ENCODE data around the gene CAMKK1.

The CAMKK1 gene

DNA sequence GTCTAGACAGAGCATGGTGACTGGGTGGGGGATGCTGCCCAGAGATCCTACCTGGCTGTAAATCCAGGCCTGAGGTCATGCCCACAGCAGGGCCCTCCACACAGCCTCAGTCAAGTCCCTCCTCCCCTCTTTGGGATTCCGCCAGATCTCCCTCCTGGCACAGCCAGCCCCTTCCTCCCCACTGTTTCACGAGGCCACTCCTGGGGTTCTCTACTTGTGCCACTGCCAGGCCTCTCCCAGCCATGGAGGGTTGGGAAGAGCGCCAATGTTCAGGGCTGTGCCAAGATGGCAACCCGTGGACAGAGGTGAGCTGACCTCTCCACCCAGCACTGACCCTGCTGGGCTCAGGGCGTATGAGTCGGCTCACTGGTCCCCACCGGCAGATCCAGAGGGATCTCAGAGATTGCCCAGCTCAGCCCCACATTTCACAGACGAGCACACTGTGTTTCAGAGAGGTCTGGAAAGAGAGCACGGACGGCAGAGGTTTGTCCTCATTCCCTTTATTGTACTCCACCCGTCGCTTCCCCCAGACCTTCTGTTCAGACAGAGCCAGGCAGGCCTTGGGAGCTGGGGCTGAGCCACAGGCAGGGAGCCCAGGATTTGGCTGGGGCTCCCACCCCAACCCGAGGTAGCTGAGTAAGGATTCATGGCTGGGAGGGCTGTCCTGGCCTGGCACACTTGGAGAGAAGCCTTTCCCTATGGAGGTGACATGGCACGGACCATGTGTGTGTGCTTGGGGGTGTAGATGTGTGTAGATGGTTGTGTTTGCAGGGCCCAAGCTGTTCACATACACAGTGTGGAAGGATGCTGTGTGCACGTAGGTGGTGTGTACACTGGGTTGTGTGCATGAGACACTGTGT is 3.5 kb upstream of the CAMKK1 start:
- DNase-seq (ENCODE audit: low read depth): no peak

GRCh38 chr17:3895354-3895753 is 2.5 kb upstream of the CAMKK1 start:
- DNase-seq (ENCODE audit: low read depth): no peak

DNA sequence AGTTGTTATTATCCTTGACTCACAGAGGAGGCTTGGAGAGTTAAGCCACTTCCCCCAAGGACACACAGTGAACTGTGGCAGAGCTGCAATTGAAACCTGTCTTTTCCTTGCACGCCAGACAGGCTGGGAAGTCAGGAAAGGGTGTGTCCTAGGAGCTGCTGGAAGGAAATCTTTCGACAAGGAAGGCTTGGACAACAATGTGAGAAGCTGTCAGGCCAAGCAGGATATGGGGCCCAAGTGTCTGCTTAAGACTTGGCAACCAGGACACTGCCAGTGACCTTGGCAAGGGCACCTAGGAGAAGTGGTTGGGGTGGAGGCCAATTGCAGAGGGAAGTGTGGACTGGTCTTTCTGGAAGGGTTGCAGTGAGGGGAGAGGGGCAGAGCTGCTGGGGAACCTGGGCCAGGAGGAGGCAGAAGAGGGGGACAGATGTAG is 2.1 kb upstream of the CAMKK1 start:
- DNase-seq (ENCODE audit: low read depth): no peak

DNA sequence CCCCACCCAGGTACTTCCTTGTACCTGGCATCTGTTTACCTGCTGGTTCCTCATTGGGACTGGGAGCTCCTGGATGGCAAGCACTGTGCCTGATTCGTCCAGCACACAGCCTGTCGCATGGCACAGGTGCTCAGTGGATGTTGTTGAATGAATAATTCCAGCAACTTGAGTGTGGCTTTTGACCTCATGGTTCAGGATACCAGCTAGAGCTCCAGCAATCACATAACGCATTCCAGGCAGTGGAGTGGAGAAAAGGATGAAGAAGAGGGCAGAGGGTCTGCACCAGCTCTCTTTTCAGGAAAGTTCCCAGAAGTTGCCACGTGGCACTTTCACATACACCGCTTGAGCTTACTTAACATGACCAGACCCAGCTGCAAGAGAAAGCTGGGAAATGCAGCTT is 1.3 kb upstream of the CAMKK1 start:
- DNase-seq (ENCODE audit: low read depth): no peak

DNA sequence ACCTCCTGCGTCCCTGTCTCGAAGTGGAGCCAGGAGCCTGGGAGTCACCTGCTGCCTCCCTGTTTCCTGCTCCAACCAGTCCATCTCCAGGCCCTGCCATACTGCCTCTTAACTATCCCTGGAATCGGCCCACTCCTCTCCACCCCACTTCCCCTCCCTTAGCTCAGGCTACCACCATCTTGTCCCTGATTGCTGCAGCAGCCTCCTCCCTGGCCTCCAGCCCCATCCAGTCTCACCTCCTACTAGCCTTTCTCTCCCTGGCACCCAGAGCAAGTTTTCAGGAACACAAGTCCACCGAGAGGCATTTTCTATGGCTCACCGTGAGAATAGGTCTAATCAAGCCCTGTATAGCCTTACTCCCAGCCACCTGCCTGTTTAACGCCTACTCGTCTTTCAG is 865 bp upstream of the CAMKK1 start:
- DNase-seq (ENCODE audit: low read depth): no peak

DNA sequence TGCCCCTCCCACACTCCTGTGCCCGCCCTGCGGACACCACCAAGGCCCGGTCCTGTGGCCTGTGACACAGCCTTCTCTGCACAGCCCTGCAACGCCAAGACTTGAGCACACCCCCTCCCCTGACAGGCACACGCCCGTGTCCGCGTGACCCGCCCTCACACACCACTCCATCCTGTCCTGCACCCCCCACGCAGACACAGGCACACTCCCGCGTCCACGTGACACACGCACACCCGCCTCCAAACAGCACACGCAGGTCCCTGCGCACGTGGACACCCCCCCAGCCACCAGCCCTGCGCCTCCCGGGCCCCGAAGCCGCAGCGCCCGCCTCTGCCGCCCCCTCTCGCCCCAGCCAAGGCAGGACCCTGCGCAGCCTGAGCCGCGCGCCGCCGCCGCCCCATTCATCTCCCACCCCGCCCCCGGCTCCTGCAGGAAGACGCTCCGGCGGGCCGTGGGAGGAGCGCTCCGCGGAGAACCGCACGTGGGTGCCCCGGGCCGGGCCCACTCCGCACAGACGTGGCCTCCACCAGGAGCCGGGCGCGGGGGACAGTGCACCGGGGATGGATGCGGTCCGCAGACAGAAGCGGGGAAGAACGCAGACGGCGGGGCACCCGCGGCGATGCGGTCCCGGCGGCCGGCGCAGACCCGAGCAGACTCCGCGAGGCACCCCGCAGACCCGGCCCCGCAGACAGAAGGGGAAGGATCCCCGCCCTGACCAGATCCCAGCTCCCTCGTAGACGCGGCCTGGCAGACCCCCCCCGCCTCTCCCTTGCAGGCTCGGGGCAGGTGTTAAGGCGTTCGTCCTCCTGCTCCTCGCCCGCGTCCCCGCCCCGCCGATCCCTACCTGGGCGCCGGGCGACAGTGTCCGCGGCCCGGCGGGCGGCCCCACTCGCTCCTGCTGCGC is 506 bp downstream of the CAMKK1 start:
- DNase-seq (ENCODE audit: low read depth): peak; percentile 83

DNA sequence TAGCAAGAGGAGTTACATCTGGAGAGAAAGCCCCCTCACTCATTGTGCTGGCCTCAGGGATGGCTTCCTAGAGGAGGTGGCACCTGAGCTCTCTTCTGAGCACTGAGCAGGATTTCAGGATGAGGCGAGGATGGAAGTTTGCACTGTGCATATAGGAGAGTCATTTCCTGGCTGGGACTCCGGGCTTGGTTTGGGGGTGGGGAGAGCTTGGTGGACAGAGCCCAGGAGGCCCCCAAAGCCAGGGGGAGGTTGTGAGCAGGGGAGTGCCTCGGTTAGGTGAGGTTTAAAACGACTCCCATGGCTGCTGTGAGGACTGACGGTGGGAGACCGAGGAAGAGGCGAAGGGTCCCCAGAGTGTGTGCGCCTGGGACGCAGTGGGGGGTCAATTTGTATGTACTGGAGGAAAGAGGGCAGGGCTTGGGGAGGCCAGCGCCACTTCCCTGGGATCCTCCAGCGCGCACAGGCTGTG is 1.2 kb downstream of the CAMKK1 start:
- no peak for DNase-seq (ENCODE audit: low read depth)

GRCh38 chr17:3890878-3891219 is 2.0 kb downstream of the CAMKK1 start:
- DNase-seq (ENCODE audit: low read depth): no peak

DNA sequence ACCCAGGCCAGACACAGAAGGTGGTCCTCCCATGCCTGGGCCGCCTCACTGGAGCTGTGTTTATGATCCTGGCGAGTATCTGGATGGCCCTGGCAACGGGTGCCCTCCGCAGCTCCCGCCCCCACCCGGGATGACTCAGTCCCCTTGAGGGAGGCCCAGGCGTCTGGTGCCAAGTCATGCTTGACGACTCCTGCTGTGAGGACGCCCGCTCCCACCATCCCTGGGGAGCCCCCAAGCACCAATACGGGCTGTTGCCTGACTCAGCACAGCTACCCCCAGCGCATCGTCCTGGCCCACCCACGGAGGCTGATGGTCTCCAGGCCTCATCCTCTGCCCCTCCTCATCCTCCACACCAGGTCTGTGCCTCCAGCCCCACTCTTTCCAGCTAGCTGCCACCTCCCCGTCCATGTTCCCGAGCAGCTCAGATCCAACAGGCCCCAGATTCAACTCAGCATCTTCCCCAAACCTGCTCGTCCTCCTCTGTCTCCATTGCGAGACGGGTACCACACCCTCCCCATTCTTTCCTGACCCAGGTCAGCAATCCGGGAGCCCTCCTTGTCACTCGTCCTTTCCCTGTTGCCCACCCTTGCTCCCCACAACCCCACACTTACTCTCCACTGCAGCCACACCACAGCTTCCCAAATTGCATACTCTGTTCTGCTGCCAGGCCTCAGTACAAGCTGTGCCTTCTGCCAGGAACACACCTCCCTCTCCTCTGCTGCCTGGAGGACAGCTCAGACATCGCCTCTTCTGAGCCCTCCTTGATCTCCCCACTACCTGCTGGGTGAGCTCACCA is 2.6 kb downstream of the CAMKK1 start:
- no peak for DNase-seq (ENCODE audit: low read depth)

DNA sequence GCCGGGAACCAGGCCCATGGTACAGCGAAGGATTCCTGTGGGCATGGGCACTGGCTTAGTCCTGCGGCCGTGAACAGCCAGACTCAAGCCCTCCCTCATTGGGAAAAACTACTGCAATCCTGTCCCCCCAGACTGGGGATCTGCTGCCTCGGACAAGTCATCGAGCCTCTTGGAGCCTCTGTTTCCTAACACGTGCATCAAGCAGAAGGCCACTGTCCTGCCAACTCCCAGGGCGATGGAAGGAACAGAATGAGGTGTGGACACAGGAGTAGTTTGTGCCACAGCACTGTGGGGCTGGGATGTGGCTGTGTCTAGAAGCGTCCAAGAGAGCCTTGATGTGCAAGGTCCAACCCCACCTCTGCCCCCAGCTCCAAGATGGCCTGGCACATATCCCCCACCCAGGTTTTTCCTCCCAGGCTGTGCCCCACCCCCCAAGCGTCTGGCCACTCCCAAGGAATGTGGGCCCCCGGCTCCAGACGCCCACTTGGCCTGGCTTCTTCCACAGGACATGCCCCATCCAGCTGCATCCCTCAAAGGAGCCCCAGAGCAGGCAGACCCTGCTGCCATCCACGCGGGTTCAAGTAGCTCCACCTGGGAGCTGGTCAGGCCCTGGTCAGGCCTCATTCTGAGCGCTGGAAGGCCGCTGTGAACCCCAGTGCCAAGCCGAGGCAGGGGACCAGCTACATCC is 3.4 kb downstream of the CAMKK1 start:
- no peak for DNase-seq (ENCODE audit: low read depth)

GRCh38 chr17:3888343-3889171 is 4.3 kb downstream of the CAMKK1 start:
- no peak for DNase-seq (ENCODE audit: low read depth)

- no peak for DNase-seq (ENCODE audit: low read depth)
Observed at GRCh38 chr17:3887804-3888203, 5.0 kb downstream of the CAMKK1 start.

- no peak for DNase-seq (ENCODE audit: low read depth)
Observed at GRCh38 chr17:3887394-3887793, 5.5 kb downstream of the CAMKK1 start.

DNA sequence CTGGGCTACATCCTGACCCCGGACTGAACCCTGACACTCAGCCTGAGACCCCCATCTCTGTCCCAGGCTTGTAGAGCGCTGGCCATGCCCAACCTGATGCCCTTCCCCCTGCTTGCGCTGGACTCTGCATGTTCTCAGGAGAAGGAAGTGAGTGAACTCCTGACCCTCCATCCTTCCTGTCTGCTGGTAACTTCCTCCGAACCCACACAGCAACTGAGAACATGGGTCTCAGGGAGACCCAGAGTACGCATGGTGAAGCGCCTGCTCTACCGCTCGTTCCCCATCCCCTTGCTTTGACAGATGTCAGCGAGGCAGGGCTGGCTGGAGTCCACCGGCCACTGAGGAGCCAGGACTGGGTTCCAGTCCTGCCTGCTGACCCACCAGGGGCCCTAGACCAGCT is 6.1 kb downstream of the CAMKK1 start:
- DNase-seq (ENCODE audit: low read depth): no peak

GRCh38 chr17:3885970-3886369 is 6.9 kb downstream of the CAMKK1 start:
- no peak for DNase-seq (ENCODE audit: low read depth)

GRCh38 chr17:3885271-3885670 is 7.6 kb downstream of the CAMKK1 start:
- no peak for DNase-seq (ENCODE audit: low read depth)

GRCh38 chr17:3884188-3884587 is 8.7 kb downstream of the CAMKK1 start:
- no peak for DNase-seq (ENCODE audit: low read depth)

GRCh38 chr17:3882276-3882675 is 10.6 kb downstream of the CAMKK1 start:
- DNase-seq (ENCODE audit: low read depth): no peak

- DNase-seq (ENCODE audit: low read depth): no peak
Observed at GRCh38 chr17:3880983-3881382, 11.9 kb downstream of the CAMKK1 start.

DNA sequence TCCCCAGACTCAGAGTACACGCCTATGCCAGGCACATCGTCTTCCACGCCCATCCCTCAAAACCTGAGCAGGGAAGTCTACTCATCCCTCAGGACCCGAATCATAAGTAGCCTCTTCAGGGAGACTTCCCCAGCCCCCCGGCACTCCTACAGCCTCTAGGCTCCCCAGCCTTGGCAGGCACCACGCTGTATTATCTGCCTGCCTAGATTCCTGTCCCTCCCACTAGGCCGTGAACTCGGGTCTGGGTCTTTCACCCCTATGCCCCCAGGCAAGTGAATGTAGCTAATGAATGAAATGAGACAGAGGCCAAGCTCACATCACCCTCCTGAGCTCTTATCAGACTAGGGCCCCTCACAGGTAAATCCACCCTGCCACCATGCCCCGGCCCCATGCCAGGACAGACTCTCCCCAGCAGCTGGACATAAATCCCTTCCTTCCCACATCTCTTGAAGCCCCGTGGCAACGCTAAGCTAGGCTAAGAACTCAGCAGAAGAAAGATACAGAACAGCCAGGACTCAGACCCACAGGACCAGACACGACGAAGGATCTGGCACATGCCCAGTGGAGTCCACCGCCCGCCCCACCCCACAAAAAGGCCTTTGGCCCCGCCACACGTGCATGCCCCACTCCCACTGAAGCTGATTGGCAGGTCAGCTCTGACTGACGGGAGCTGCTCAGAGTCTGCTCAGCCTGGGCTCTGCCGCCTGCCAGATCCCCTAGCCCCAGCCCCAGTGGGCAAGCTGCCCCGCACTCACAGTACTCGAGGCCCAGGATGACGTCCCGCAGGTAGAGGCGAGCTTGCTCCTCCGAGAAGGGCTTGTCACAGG is 13.0 kb downstream of the CAMKK1 start:
- DNase-seq (ENCODE audit: low read depth): no peak
